Erythroblast (primary cell): ENCODE results near the gene PPP1CB.

ENCODE experiments used
- DNase-seq, 2 experiments: peaks; one replicate each; lab custom pipeline; 2025; lab: John Stamatoyannopoulos, UW
- GATA1 ChIP-seq: IDR thresholded peaks from 2 replicates; pipeline ENCODE4 v1.6.1; 2011; ENCODE audit warnings: low read depth, mild to moderate bottlenecking, control low read depth, low read length, moderate library complexity
- POLR2A ChIP-seq: IDR thresholded peaks from 2 replicates; pipeline ENCODE4 v1.6.1; 2011; ENCODE audit warnings: mild to moderate bottlenecking, low read length

Gene PPP1CB

GRCh38 chr2:28751252-28751955, at the start of gene PPP1CB:
Gene PPP1CB (plus strand): TSS chr2:28751830. CDS start chr2:28752125, 295 bp downstream.
- TF ChIP-seq GATA1 = no peak
- peak; percentile 87 for TF ChIP-seq POLR2A
- DNase-seq = peak; percentile 96 to 98

DNA sequence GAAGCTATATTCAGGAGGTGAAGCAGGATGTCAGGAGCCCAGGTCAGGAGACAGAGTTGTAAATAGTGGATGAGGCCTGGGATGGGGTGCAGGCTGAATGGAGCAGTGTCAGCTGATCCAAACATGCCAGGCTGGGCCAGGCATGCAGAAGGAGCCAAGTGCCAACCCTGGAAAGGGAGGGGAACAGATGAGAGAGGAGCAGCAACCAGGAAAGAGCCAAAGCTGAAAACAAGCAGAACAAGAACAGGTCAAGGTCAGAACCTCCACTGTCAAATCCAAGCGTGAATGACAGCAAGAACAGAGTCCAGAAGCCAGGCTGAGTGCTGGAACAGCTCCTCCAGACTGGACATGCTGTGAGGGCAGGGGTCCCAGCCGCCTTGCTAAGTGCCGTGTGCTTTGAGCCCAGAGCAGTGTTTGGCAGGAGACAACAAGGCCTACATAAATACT, 49.2 kb upstream of the PPP1CB start:
- TF ChIP-seq GATA1 (no peak), POLR2A (no peak)
- DNase-seq = no peak

DNA sequence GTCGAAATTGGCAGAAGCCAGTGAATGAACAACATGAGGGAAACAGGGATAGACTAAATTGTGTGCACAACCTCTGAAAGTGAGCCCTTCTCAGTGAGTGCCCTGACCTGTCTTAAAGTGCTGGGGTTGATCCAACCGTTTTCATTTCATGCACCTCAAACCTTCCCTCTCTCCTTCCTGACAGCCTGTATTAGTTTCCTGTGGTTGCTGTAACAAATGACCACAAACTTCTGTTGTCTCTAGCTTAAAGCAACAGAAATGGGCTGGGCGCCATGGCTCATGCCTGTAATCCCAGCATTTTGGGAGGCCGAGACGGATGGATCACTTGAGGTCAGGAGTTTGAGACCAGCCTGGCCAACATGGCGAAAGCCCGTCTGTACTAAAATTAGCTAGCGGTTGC, 48.8 kb upstream of the PPP1CB start:
- TF ChIP-seq GATA1 (no peak), POLR2A (no peak)
- no peak for DNase-seq

DNA sequence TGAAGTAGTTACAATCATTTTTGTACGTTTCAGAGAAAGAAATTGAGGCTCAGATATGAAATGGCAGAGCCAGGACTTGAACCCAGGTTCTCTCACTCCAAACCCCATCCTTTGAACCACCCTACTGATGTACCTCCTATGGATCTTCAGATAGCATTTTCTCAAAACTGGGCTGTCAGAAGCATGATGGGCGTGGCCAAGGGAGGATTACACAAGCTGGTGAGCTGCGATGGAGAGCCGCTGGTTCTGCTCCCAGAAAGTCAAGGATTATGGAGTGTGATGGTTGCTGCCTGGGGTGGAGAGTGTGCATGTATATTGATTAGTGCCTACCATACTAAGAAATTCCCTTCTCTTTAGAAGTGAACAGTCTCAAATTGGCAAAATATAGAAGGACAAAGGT, 47.0 kb upstream of the PPP1CB start:
- TF ChIP-seq GATA1 (no peak), POLR2A (no peak)
- no peak for DNase-seq

- no peak for TF ChIP-seq POLR2A
- TF ChIP-seq GATA1 = no peak
- no peak for DNase-seq
These were observed 45.7 kb upstream of the PPP1CB start for GRCh38 chr2:28705751-28706440.

DNA sequence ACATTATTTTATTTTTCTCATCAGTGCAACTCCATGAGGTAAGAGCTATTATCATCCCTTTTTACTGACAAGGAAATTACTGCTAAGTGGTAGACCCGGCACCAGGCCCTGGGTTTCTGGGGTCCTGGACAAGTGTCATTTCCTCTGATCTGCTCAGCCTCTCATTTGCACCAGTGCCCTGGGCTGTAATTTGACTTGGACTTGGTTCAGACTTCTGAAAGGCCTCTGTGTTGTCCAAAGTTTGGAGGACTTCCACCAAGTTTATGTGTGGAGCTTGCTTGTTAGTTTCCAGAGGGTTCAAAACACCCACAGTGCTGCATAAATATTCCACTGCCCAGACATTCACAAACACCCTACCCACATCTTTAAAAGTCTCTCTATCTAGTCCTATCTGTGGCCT, 44.0 kb upstream of the PPP1CB start:
- DNase-seq = no peak
- no peak for TF ChIP-seq GATA1
- TF ChIP-seq POLR2A = no peak

DNA sequence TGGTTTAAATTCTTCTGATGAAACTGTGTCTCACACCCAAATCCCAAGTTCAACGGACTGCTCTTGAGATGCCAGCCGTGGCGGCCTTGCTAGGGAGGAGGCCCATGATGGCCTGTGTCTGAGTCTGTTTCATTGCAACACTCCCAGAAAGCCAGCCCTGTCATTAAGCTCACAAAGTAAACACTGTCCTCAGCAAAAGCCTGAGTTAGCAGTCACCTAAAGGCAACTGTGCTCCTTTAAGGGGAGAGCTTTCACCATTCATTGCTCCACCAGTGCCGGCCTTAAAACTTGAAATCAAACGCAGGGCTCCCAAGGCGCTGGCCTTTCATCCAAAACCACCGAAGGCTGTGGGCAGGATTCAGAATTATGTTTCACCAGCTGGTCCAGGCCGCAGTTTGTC, 42.5 kb upstream of the PPP1CB start:
- DNase-seq = no peak
- TF ChIP-seq GATA1 = no peak
- TF ChIP-seq POLR2A = no peak

DNA sequence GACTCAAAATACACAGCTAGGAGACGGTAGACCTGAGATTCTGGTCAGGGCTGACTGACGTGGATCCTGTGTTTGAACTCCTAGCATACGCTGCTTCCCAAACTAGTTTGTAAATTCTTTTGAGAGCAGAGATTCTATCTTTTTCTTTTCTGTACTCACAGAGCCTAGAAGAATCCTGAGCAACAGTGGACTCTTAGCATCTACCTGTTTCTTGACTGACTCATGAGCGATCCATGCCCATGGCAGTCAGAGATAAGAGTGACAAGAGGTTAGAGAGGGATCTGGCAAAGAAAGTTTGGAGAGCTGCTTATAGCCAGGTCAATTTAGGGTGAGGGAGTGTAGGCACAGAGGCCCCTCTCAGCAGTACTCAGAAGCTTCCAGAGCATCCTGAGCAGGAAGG, 41.1 kb upstream of the PPP1CB start:
- TF ChIP-seq POLR2A = no peak
- TF ChIP-seq GATA1 = no peak
- peak; percentile 25 to 49 for DNase-seq

- peak in 1 of 2 experiments; percentile 29 for DNase-seq
- TF ChIP-seq GATA1 = no peak
- TF ChIP-seq POLR2A = no peak
These were observed 37.9 kb upstream of the PPP1CB start for GRCh38 chr2:28713577-28714298.

DNA sequence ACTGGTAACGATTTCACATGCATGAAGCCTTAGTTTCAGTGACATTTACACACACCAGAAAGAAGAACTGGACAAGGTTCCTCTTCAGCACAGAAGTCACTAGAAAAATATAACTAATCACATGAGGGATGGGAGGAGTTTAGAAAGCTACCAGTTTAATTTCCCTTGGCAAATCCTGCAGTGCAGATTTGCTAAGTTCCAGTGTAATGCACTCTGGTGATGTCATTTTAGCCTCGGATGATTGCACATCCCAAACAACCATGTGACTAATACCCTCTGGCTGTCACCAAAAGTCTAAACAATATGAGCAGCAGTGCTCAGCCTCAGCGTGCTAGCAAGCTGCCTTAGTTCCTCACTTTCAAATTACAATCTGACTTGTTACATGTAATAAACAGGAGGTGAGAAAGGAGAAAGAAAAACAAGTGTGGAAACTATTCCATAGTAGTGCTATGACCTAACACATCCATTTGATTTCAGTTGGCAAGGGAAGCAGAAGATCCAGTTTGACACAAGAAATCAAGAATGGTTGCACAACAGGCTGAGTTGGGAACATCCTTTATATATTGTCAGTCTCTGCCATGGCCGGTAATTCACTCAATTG, 35.3 kb upstream of the PPP1CB start:
- peak in 1 of 2 experiments; percentile 63 for DNase-seq
- TF ChIP-seq POLR2A (no peak), GATA1 (no peak)

DNA sequence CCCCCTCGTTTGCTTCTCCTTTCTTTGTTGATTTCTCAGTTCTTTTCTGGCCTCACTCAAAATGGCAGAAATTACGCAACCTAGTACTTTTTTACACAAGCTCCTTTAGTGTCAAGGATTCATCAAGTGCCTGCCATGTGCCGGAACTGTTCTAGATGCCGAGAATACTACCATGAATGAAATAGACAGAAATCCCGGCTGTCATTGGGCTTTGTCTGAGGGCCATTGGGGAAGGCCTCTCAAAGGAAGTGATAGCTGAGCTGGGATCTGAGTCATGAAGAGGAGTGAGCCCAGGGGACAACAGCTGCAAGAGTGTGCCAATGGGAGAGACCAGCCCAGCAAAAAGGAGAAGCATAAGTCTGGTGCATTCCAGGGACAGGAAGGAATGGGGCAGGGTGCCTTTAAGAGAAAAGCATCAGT, 34.3 kb upstream of the PPP1CB start:
- DNase-seq = peak in 1 of 2 experiments; percentile 19

GRCh38 chr2:28720345-28720744, 31.3 kb upstream of the PPP1CB start:
- no peak for DNase-seq
- no peak for TF ChIP-seq GATA1
- TF ChIP-seq POLR2A = no peak

More for the DNA sequence above, 34.3 kb upstream of the PPP1CB start:
- TF ChIP-seq GATA1 (no peak), POLR2A (no peak)

DNA sequence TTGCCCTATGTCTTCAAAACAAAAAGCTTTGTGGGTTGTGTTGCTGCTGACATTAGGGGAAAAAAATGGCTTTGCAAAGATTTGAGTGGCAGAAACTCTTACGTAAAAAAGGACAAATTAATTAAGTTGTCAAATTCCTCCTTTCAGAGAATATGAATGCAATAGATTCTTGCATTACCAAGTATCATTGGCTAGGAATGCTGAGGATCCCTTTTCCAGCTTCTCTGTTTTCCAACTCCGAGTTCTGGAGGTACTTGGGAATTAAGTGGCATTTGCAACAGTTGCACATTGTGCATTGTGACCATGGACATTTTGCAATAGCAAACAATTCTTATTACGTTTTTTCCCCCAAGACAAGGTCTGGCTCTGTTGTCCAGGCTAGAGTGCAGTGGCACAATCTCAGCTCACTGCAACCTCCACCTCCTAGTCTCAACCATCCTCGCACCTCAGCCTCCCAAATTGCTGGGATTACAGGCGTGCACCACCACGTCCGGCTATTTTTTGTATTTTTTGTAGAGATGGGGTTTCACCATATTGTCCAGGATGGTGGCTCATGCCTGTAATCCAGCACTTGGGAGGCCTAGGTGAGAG, 29.9 kb upstream of the PPP1CB start:
- no peak for DNase-seq
- no peak for TF ChIP-seq POLR2A
- TF ChIP-seq GATA1 = no peak
